CD4-positive, alpha-beta T cell treated with Interleukin-17A for 1 hour (primary cell): ENCODE results near the gene TLE7.

ENCODE experiments used
- DNase-seq: peaks from one replicate; pipeline ENCODE4 v3.0.0-alpha.2; 2020

Gene TLE7

GRCh38 chr16:71448274-71448866 is 6.5 kb upstream of the TLE7 start:
- DNase-seq: no peak

GRCh38 chr16:71443714-71444113 is 1.9 kb upstream of the TLE7 start:
- DNase-seq: no peak

- peak; percentile 10 for DNase-seq
These were observed 355 bp downstream of the TLE7 start for GRCh38 chr16:71441348-71442050.

- DNase-seq: no peak
These were observed 1.0 kb downstream of the TLE7 start for GRCh38 chr16:71440669-71441347.

GRCh38 chr16:71439523-71439922 is 2.3 kb downstream of the TLE7 start:
- DNase-seq: no peak

GRCh38 chr16:71436473-71436872 is 5.4 kb downstream of the TLE7 start:
- DNase-seq: no peak

- DNase-seq: no peak
These were observed 8.9 kb downstream of the TLE7 start for GRCh38 chr16:71432906-71433305.

- DNase-seq: no peak
These were observed 9.9 kb downstream of the TLE7 start for GRCh38 chr16:71431991-71432390.

- no peak for DNase-seq
These were observed 10.7 kb downstream of the TLE7 start for GRCh38 chr16:71431176-71431575.

- DNase-seq: no peak
These were observed 11.1 kb downstream of the TLE7 start for GRCh38 chr16:71430744-71431143.

- DNase-seq: no peak
These were observed 12.3 kb downstream of the TLE7 start for GRCh38 chr16:71429581-71429980.

GRCh38 chr16:71428883-71429282 is 13.0 kb downstream of the TLE7 start:
- DNase-seq: no peak

GRCh38 chr16:71428385-71428784 is 13.5 kb downstream of the TLE7 start:
- no peak for DNase-seq

- DNase-seq: no peak
These were observed 14.8 kb downstream of the TLE7 start for GRCh38 chr16:71426880-71427615.

GRCh38 chr16:71426069-71426879 is 15.6 kb downstream of the TLE7 start:
- DNase-seq: peak; percentile 15

- DNase-seq: no peak
These were observed 16.1 kb downstream of the TLE7 start for GRCh38 chr16:71425746-71426068.

- DNase-seq: no peak
These were observed 17.2 kb downstream of the TLE7 start for GRCh38 chr16:71424626-71425025.

- DNase-seq: no peak
These were observed 18.0 kb downstream of the TLE7 start for GRCh38 chr16:71423865-71424264.

GRCh38 chr16:71423016-71423415 is 18.8 kb downstream of the TLE7 start:
- no peak for DNase-seq

GRCh38 chr16:71421911-71422310 is 19.9 kb downstream of the TLE7 start:
- DNase-seq: peak; percentile 20

- DNase-seq: no peak
These were observed 27.8 kb downstream of the TLE7 start for GRCh38 chr16:71414038-71414437.

GRCh38 chr16:71413341-71413740 is 28.5 kb downstream of the TLE7 start:
- DNase-seq: no peak
